Fibroblast of skin of back (primary cell): ENCODE measurements around the gene PRMT3.
"Not testable (repeated sequence)": the region's sequence is repeated elsewhere in the genome, so short reads cannot be mapped to it uniquely, and the experiment has no call there.

Source experiments
- DNase-seq: peaks from one replicate; pipeline ENCODE4 v3.0.0-alpha.2; 2013

The PRMT3 gene

GRCh38 chr11:20518323-20518834, 130.9 kb downstream of the PRMT3 start:
- no peak for DNase-seq

GRCh38 chr11:20522536-20522935, 135.0 kb downstream of the PRMT3 start:
- no peak for DNase-seq

DNA sequence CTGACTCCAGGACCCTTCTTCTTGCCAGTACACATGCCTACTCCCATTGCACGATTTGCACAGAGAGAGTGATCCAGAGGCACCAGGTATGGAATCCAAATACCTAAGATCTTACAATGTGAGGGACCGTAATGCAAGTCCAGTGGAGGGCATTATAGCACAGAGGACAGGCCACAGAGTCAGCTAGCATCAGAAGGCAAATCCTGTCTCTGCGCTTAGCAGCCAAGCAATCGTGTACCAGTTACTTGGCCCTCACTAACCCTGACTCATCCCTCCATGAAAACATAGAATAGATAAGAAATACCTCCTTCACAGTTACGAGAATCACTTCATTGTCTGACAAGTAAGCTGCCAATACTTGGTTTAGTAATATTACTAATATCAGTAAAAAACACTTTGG, 142.2 kb downstream of the PRMT3 start:
- no peak for DNase-seq

DNA sequence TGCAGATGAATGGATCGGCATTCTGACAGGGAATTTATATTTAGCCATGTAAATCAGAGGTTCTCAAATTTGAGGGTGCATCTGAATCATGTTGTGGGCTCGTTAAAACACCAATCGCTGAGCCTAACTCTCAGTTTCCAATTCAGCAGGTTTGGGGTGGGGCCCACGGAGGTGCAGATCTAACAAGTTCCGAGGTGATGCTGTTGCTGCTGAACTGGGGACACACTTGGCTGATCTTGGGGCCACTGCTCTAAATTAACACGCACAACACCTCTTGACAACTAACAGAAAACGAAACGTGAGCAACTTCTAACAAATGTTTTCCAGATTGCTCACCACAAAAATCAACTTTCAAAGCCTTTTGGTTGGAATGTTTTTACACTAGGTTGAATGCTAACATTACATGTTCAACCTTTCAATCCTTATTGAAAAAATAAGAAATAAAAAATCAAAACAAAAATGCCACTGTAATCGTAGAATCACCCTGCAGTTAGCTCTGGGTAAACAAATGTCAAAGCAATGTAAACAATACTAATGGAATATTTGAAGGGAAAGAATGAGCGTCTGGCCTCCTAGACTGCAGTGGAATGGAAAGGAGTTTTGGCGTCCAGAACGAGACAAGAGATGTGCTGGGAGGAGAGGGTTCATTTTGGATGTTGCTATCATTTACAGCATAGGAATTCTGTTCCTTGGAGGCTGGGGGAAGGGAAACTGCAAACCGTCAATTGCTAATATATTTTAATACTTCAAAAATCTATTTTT, 143.6 kb downstream of the PRMT3 start:
- DNase-seq: no peak

DNA sequence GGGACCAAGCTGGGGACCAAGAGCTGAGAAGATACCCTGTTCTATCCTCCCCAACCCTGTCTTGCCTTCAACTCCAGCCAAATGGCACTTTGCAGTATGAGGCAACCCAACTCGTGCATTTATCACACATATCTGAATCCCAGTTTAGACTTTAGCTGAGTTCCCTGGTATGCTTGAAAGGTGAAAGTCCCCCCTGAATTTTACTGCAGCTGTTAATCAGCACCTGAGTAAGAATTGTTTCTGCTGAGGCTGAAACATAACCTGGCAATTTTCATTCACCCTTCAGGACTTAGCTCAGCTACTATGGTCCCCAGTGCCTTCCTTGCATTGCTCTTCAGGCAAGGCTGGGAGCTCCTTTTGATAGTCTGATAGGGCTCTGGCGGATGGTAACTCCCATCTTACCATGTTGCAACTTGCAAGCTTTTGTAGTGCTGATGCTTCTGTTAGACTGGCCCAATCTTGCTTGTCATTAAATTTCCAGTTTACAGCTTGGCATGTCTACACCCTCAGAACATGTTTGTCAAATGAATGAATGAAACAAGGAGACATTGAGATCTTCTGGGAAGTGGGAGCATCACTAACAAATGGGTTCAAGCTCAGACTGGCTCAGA, 147.9 kb downstream of the PRMT3 start:
- no peak for DNase-seq

GRCh38 chr11:20536365-20536764, 148.8 kb downstream of the PRMT3 start:
- DNase-seq: no peak

- no peak for DNase-seq
Measured at GRCh38 chr11:20536784-20537183, 149.3 kb downstream of the PRMT3 start.

- no peak for DNase-seq
Measured at GRCh38 chr11:20541503-20541902, 154.0 kb downstream of the PRMT3 start.

- DNase-seq: no peak
Measured at GRCh38 chr11:20544603-20545237, 157.2 kb downstream of the PRMT3 start.

DNA sequence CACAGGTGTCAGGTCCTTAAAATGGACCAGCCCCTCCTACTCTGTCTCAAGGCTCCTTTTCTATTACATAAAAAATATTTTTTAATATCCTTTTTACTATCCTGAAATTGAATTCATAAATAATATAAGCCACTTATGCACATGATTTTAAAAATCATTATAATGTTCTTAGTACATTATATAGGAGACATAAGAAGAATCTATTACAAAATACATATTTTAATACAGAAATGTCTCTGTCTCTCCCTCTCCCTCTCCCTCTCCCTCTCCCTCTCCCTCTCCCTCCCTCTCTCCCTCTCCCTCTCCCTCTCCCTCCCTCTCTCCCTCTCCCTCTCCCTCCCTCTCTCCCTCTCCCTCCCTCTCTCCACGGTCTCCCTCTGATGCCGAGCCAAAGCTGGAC, 159.9 kb downstream of the PRMT3 start:
- DNase-seq: no peak

DNA sequence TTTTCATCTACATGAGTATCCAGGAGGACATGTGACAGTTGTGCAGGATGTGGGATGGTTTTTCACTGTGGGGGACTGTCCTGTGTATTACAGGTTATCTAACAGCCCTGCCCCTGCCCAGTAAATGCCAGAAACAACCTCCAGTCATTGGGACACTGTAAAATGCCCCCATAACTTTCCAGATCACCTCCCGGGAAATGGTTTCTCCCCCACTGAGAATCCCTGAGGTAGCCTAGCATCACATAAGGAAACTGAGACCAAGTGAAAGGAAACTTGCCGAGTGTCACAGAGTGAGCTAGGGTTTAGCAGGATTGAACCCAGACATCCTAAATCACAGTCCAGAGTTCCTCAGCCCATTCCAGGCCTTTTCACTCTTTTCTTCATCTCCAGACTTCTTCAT, 163.6 kb downstream of the PRMT3 start:
- DNase-seq: no peak

- DNase-seq: no peak
Measured at GRCh38 chr11:20555783-20556182, 168.3 kb downstream of the PRMT3 start.

GRCh38 chr11:20556396-20556795, 168.9 kb downstream of the PRMT3 start:
- DNase-seq: not testable (repeated sequence)

DNA sequence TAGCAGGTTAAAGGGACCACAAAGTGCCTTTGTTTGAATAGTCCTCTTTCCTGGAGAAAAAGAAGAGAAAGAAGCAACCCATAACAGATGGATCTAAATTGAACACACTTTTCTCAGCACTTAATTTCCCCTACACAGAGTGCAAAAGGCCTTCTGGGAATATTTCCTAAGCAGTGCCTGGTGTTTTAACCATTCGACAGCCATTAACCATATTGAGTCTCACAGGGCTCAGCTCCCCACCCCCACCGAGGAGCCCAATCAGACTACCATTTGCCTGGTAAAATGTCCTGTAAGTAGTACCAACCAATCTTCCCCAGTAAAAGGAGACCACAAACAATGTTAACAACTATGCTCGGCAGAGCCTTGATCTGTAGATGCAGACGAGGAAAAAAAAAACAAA, 171.2 kb downstream of the PRMT3 start:
- no peak for DNase-seq
